ENCODE measurements around the gene ZNF862. TPM values are rescaled to one million over a fixed set of nuclear protein-coding genes. Genes with fewer than 3 reads are reported as not detected.
A peak's percentile ranks its signal among the peaks of the same experiment; 100 is the strongest.

ZNF862 gene
- total and polyA plus RNA-seq, 8 donors: 8.3 to 20.1 (median 14.1) TPM

- Histone ChIP-seq H3K36me3 (no peaks in the 10 kb centered on the region), H3K4me3 (no peak overlapping the region), H3K27ac (no peak overlapping the region), H3K4me1 (no peaks in the 10 kb centered on the region), H3K9me3 (no peaks in the 10 kb centered on the region), H3K27me3 (no peaks in the 10 kb centered on the region)
- FAIRE-seq (no peak), DNase-seq (peak in 3 of 6 donors; percentile 40 to 75 (median 58)), ATAC-seq (peak in 1 of 4 donors; percentile 10)
- intact Hi-C loops (cut with DNase I): no loop called here
- 75 to 82% methylated on average over 17 of the region's 17 CpGs for WGBS, 2 donors
- TF ChIP-seq CTCF (IDR thresholded peaks at IDR 0.05): no peak
Measured at GRCh38 chr7:149820622-149821190, 17.5 kb upstream of the ZNF862 start.

GRCh38 chr7:149821191-149822148 is 16.7 kb upstream of the ZNF862 start:
- no peak overlapping the region for H3K27ac ChIP-seq
- H3K9me3 ChIP-seq: no peaks in the 10 kb centered on the region
- H3K4me3 ChIP-seq: no peak overlapping the region
- 82 to 89% methylated on average over 29 to 30 of the region's 30 CpGs for WGBS, 2 donors
- FAIRE-seq (no peak), ATAC-seq (no peak), DNase-seq (peak in 2 of 6 donors; percentile 51 to 69)
- no peak for TF ChIP-seq CTCF (IDR thresholded peaks at IDR 0.05)
- H3K27me3 ChIP-seq: no peaks in the 10 kb centered on the region
- H3K36me3 ChIP-seq: no peaks in the 10 kb centered on the region
- no peaks in the 10 kb centered on the region for H3K4me1 ChIP-seq
- intact Hi-C loops (cut with DNase I): no loop called here

- ATAC-seq (no peak), DNase-seq (peak in 2 of 6 donors; percentile 44 to 53), FAIRE-seq (no peak)
- Histone ChIP-seq H3K9me3 (no peaks in the 10 kb centered on the region), H3K27ac (no peak overlapping the region), H3K4me1 (no peaks in the 10 kb centered on the region), H3K27me3 (no peaks in the 10 kb centered on the region), H3K36me3 (no peaks in the 10 kb centered on the region), H3K4me3 (no peak overlapping the region)
- no peak for TF ChIP-seq CTCF (IDR thresholded peaks at IDR 0.05)
- intact Hi-C loops (cut with DNase I): no loop called here
- 78 to 80% methylated on average over 20 to 22 of the region's 22 CpGs for WGBS, 2 donors
Measured at GRCh38 chr7:149822353-149822943, 15.7 kb upstream of the ZNF862 start.

GRCh38 chr7:149823191-149823630 is 15.0 kb upstream of the ZNF862 start:
- TF ChIP-seq CTCF (IDR thresholded peaks at IDR 0.05): no peak

More at GRCh38 chr7:149823191-149823630, 15.0 kb upstream of the ZNF862 start:
- Histone ChIP-seq H3K36me3 (no peaks in the 10 kb centered on the region), H3K4me3 (no peak overlapping the region), H3K4me1 (no peaks in the 10 kb centered on the region), H3K27ac (no peak overlapping the region), H3K9me3 (no peaks in the 10 kb centered on the region), H3K27me3 (no peaks in the 10 kb centered on the region)
- 72 to 79% methylated on average over 7 to 8 of the region's 8 CpGs for WGBS, 2 donors
- FAIRE-seq (no peak), ATAC-seq (no peak), DNase-seq (peak in 2 of 6 donors; percentile 20 to 52)
- intact Hi-C loops (cut with DNase I): no loop called here
